HUDEP-2 (cell line): ENCODE measurements around the gene TANGO2.

ENCODE experiments used
- DNase-seq, 76 experiments: peaks; one replicate each; lab custom pipeline; 2025; ENCODE audit not compliant: unreplicated experiment in 76 of 76; lab: John Stamatoyannopoulos, UW

Gene TANGO2

GRCh38 chr22:20096574-20097420, 75.9 kb downstream of the TANGO2 start:
- no peak for DNase-seq

GRCh38 chr22:20099099-20099711, 78.3 kb downstream of the TANGO2 start:
- no peak for DNase-seq

- no peak for DNase-seq
These were observed 80.7 kb downstream of the TANGO2 start for GRCh38 chr22:20101638-20102037.

- no peak for DNase-seq
These were observed 81.4 kb downstream of the TANGO2 start for GRCh38 chr22:20102203-20102780.

GRCh38 chr22:20105456-20106204, 84.7 kb downstream of the TANGO2 start:
- no peak for DNase-seq

- no peak for DNase-seq
These were observed 85.4 kb downstream of the TANGO2 start for GRCh38 chr22:20106205-20106848.

- DNase-seq, result no peak
These were observed 85.9 kb downstream of the TANGO2 start for GRCh38 chr22:20106849-20107237.

GRCh38 chr22:20107471-20107901, 86.6 kb downstream of the TANGO2 start:
- DNase-seq, result no peak

- no peak for DNase-seq
These were observed 87.2 kb downstream of the TANGO2 start for GRCh38 chr22:20107951-20108756.

- no peak for DNase-seq
These were observed 87.9 kb downstream of the TANGO2 start for GRCh38 chr22:20108757-20109230.

- no peak for DNase-seq
These were observed 88.8 kb downstream of the TANGO2 start for GRCh38 chr22:20109411-20110358.

- no peak for DNase-seq
These were observed 89.6 kb downstream of the TANGO2 start for GRCh38 chr22:20110359-20110985.

GRCh38 chr22:20111045-20111688, 90.3 kb downstream of the TANGO2 start:
- DNase-seq, result peak in 24 of 76 experiments; percentile 8 to 40 (median 26)

GRCh38 chr22:20111689-20112622, 91.0 kb downstream of the TANGO2 start:
- DNase-seq, result no peak

GRCh38 chr22:20112623-20113511, 92.0 kb downstream of the TANGO2 start:
- no peak for DNase-seq
